HG03565 (cell line): ENCODE results near the gene LMF2.
"Not testable (repeated sequence)": the region's sequence is repeated elsewhere in the genome, so short reads cannot be mapped to it uniquely, and the experiment has no call there.

Source experiments
- ATAC-seq: cut with Tn5 transposase; IDR thresholded peaks from one replicate; pipeline ENCODE4 v1.9.1; 2021; ENCODE audit warnings: mild to moderate bottlenecking, moderate library complexity; ENCODE audit not compliant: unreplicated experiment

The LMF2 gene

GRCh38 chr22:50507421-50507990 lies at the start of gene LMF2:
TSS of gene LMF2 (minus strand) at chr22:50507702. CDS start at chr22:50507675, 27 bp downstream.
- peak; percentile 33 for ATAC-seq

GRCh38 chr22:50556703-50557102 lies 49.2 kb upstream of the LMF2 start:
- no peak for ATAC-seq

- ATAC-seq: no peak
Measured at GRCh38 chr22:50553310-50553709, 45.8 kb upstream of the LMF2 start.

- no peak for ATAC-seq
Measured at GRCh38 chr22:50551160-50551752, 43.8 kb upstream of the LMF2 start.

GRCh38 chr22:50550395-50550794 lies 42.9 kb upstream of the LMF2 start:
- no peak for ATAC-seq

- ATAC-seq: no peak
Measured at GRCh38 chr22:50548921-50549790, 41.7 kb upstream of the LMF2 start.

- ATAC-seq: no peak
Measured at GRCh38 chr22:50548040-50548920, 40.8 kb upstream of the LMF2 start.

GRCh38 chr22:50547263-50547985 lies 39.9 kb upstream of the LMF2 start:
- no peak for ATAC-seq

- ATAC-seq: no peak
Measured at GRCh38 chr22:50546326-50547262, 39.1 kb upstream of the LMF2 start.

- no peak for ATAC-seq
Measured at GRCh38 chr22:50545522-50546325, 38.2 kb upstream of the LMF2 start, which contains the start of gene KLHDC7B. TSS of gene KLHDC7B (plus strand) at chr22:50545899. CDS start at chr22:50546244, 345 bp downstream.

- ATAC-seq: no peak
Measured at GRCh38 chr22:50544746-50545253, 37.3 kb upstream of the LMF2 start.

GRCh38 chr22:50544078-50544745 lies 36.7 kb upstream of the LMF2 start:
- no peak for ATAC-seq

- ATAC-seq: no peak
Measured at GRCh38 chr22:50542416-50542927, 35.0 kb upstream of the LMF2 start.

GRCh38 chr22:50541667-50542026 lies 34.1 kb upstream of the LMF2 start:
- ATAC-seq: not testable (repeated sequence)

GRCh38 chr22:50540381-50540780 lies 32.9 kb upstream of the LMF2 start:
- ATAC-seq: no peak

- no peak for ATAC-seq
Measured at GRCh38 chr22:50537765-50538164, 30.3 kb upstream of the LMF2 start.

GRCh38 chr22:50536226-50536625 lies 28.7 kb upstream of the LMF2 start:
- ATAC-seq: no peak
